NCI-H2081 treated with DMSO at 0.1 percent for 48 hours (cell line): ENCODE results near the gene DCAF6.

Experiments
- DNase-seq: peaks from one replicate; lab custom pipeline; 2025; lab: John Stamatoyannopoulos, UW

DCAF6 gene

DNA sequence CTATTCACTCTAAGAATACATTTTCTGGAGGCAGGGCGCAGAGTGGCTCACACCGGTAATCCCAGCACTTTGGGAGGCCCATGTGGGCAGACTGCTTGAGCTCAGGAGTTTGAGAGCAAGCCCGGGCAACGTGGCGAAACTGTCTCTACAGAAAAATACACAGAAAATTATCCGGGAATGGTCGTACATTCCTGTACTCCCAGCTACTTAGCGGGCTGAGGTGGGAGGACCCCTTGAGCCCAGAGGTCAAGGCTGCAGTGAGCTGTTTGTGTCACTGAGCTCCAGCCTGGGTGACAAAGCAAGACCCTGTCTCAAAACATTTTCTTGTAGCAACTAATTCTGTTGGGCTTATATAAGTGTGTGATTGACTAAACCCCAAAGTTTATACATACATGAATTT lies 169.8 kb downstream of the DCAF6 start:
- no peak for DNase-seq

DNA sequence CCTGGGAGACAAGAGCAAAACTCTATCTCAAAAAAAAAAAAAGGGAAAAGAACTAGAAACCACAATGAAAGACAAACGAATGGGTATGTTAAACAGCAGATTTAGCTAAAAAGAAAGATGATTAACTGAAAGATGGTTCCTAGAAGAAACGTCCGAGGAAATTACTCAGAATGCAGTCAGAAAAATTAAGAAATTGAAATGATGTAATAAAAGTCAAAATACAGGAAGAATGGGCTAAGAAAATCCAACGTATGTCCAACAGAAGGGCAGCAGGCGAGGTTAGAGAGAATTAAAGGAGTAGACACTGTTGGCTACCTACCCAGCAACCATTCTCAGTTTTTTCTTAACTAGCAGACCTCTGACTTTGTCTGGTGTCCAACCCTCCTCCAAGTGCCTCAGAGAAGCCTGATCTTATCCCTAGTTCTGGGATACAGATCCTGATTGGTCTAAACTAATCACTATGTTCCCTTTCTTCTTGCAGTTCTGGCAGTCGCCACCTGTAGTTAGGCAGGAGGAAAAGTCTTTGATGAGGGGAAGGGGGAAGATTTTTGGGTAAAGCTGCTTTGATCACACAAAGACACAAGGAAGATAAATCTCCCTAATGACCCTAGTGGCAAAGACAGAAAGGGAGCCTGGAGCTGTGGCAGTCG lies 174.5 kb downstream of the DCAF6 start:
- no peak for DNase-seq

- no peak for DNase-seq
Measured at GRCh38 chr1:168112673-168113305, 176.3 kb downstream of the DCAF6 start.

DNA sequence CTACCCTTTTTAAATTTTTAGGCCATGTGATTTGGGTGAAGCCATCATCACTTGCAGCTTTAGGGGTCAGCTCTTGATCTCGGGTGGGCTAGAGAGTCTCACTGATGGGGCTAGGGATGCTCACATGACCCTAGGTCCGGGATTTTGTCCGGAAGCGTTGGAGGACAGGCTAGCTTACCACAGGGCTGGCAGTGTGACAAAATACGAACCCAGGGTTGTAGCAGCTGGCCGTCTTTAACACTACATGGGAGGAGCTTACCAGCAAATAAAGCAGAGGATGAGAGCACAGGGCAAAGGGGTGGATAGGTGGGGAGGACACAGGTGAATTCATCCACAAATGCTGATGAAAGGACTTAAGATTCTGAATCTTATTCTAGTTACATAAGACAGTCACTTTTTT lies 178.4 kb downstream of the DCAF6 start:
- no peak for DNase-seq

GRCh38 chr1:168116327-168116799 lies 179.9 kb downstream of the DCAF6 start:
- DNase-seq = no peak

- DNase-seq = no peak
Measured at GRCh38 chr1:168119750-168120149, 183.3 kb downstream of the DCAF6 start.

- no peak for DNase-seq
Measured at GRCh38 chr1:168121401-168122011, 185.0 kb downstream of the DCAF6 start.

DNA sequence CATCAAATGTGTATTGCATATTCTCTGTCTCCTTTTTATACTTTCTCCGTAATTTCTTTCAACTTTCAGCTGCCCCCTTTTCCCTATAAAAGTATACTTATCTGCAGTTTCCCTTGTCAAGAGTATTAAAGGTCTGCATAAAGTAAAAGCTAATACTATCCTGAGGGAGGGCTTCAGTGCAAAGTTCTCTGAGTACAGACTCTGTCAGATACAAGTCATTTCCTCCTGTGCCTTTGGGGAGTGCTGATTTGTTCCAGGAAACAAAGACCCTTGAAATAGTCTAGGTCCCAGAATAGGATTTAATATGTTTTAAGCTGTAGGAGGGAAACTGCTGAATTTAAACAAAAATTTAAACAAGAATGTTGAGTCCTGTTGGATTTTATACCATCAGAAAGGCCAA lies 188.6 kb downstream of the DCAF6 start:
- DNase-seq = no peak
